CD4-positive, alpha-beta T cell treated with Interleukin-2 at 100 ng/mL for 4 hours (primary cell): ENCODE measurements around the gene SYPL1.

ENCODE experiments used
- DNase-seq: peaks from one replicate; pipeline ENCODE4 v3.0.0-alpha.2; 2020; ENCODE audit warnings: low spot score

SYPL1 gene

DNA sequence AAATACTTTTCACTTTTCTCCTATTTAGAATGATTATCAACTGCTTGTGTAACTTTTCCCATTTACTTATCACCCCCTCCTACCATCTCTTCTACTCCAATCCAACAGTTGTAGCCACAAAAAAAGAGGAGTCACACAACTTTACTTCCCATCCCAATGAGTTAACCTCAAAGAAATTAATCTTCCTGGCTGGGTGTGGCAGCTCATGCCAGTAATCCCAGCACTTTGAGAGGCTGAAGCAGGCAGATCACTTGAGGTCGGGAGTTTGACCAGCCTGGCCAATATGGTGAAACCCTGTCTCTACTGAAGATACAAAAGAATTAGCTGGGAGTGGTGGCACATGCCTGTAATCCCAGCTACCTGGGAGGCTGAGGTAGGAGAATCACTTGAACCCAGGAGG, 19.9 kb downstream of the SYPL1 start:
- DNase-seq: no peak

DNA sequence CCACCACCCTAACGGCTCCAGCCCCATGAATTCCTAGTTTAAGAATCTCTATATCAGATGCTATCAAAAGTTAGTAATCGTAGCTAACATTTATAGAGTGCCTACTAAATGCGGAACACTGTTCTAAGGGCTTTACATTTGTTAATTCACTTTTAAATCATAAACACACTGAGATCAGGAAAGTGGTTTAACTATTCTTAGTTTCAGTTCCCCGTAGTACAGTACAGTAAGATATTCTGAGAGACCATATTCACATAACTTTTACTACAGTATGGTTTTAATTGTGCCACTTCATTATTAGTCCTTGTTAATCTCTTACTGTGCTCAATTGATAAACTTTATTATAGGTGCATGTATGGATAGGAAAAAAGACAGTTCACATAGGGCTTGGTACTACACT, 22.5 kb downstream of the SYPL1 start:
- DNase-seq: no peak

DNA sequence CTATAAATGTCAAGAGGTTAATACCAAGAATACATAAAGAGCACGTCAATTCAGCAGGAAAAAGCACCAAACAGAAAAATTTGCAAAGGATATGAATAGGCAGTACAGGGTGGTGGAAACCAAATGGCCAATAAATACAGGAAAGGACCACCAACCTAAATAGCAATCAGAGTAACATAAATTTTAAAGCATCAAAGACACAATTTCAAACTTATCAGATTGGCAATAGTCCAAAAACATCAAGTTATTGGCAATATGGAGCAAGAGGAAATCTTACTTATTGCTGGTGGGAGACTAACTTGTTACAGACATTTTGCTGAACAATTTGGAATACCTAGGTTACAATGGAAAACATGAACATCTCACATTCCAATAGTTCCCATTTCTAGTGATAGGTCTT, 24.1 kb downstream of the SYPL1 start:
- DNase-seq: no peak

GRCh38 chr7:106086062-106086461, 26.1 kb downstream of the SYPL1 start:
- no peak for DNase-seq

GRCh38 chr7:106085015-106085414, 27.1 kb downstream of the SYPL1 start:
- DNase-seq: no peak

GRCh38 chr7:106083717-106084116, 28.4 kb downstream of the SYPL1 start:
- no peak for DNase-seq

GRCh38 chr7:106082087-106082854, 29.8 kb downstream of the SYPL1 start:
- DNase-seq: no peak

DNA sequence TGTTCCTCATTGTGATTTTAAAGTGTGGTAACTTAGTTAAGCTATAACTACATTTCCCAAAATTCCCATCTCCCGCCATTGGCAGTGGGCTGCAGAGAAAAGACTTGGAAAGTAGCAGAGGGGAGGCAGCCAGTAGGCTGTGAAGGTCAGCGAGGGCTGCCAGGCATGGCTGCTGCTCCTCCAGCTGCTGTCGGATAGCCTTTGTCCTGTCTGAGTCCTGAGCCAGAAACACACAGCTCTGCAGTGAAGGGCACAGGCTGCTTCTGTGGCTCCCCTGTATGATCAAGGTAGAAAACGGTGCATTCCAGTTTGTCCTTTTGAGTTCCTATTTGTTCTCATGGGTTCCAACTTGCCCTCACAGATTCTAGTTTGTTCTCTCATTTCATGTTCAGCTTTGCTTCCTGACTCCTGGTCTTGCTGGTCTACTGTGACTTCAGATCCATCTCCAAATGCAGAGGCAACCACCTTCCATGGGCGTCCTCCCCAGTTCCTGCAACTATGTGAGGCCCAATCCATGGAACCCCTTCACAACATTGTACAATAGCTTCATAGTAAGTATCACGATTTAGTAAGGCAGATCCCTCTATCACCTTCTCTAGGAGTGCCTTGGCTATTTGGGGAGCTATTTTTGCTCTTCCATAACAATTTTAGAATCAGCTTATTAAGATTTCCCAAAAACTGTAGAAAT, 31.7 kb downstream of the SYPL1 start:
- DNase-seq: no peak

DNA sequence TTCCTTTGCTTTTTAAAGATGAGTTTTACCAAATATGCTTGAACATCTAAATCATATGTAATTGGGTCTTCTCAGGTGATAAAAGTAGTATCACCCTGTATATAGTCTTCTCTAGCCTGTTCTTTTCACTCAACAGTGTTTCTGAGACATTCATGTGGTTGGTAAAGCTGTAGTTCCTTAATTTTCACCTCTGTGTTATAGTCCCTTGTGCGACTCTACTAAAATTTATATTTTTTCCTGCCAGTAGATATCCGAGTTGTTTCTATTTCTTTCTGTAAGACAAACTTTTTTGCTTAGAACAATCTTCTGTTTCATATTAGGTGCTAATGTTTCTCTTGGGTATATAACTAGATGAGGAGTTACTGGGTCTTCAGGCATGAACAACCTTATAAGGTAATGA, 35.6 kb downstream of the SYPL1 start:
- no peak for DNase-seq

- no peak for DNase-seq
Measured at GRCh38 chr7:106075937-106076336, 36.2 kb downstream of the SYPL1 start.

- DNase-seq: no peak
Measured at GRCh38 chr7:106074257-106074656, 37.9 kb downstream of the SYPL1 start.

DNA sequence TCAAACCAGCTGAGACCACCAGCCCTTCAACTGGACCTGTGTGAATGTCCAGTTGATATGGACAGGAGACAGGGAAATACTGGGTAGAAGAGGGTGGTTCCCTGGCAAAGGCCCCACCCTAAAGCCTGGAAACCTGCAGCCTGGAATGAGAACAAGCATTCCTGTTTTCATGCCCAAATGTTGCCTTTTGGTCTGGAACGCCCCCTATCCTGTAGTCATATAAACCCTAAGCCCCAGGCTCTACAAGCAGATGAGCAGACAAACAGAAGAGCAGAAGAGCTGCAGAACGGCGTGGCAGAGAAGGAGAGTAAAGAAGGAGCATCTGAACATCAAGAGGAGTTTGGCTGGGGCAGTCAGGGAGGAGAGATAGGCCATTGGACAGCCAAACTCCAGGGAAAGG, 38.4 kb downstream of the SYPL1 start:
- DNase-seq: no peak

DNA sequence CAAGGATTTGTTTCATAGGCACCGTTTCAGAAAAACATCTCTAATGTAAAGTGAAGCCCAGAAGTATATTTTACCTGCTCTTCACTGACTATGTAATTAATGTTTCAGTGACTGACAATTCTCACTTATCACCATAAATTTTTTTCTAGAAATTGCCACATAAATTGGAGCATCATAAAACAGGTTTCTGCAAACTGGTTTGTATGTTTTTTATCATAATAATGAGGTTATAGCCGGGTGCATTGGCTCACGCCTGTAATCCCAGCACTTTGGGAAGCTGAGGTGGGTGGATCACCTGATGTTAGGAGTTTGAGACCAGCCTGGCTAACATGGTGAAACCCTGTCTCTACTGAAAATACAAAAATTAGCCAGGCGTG, 39.4 kb downstream of the SYPL1 start:
- DNase-seq: no peak

- no peak for DNase-seq
Measured at GRCh38 chr7:106071999-106072714, 40.0 kb downstream of the SYPL1 start.

DNA sequence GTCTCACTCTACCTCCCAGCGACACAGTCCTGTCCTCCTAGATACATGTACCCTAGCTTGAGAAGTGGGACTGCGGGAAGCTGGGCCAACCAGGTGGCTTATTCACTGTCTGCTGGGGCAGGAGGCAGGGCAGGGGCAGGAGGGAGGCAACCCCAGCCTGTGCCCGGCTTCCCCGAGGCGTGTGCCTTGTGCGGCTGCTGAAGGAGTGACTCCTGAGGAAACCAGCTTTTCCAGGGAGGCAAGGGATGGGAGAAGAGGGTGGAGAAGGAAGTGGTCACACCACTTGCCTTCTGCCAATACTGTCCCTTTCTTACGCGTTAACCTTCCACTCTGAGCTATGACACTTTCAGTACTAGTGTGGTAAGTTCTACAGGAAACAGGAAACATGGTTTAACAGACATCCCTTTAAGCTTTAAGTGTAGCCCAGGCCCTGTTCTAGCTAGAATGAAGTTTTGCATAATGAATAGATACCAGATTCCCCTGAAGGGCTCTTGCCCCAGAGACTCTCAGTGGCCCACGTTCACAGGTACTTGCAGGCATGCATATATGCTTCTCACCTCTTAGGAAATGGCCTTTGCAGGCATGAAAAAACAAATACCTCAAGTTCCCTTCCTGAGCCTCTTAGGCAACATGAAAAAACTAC, 40.6 kb downstream of the SYPL1 start:
- DNase-seq: peak; percentile 65

DNA sequence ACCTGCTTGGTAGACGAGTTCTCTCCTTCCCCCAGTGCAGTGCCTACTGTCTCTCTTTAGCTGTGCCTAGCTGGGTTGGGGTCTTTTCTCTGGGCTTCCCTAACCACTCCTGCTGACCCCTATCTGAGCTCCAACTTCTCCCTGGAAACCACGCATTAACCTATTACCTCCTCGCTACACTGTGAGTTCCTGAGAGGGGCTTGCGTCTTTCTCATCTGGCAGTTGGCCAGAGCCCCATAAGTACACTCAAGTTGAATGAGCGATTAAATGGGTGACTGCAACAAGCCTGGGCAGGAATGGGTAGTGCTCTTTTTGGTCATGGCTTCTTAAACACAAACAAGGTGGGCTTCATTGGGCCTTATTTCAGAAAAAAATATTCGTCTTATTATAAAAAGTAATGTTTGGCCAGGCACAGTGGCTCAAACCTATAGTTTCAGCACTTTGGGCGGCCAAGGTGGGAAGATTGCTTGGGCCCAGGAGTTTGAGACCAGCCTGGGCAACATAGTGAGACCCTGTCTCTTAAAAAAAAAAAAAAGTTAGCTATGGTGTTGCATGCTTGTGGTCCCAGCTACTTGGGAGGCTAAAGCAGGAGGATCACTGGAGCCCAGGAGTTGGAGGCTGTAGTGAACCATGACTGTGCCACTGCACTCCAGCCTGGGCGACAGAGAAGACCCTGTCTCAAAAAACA, 41.4 kb downstream of the SYPL1 start:
- DNase-seq: no peak

GRCh38 chr7:106070201-106070551, 41.9 kb downstream of the SYPL1 start:
- DNase-seq: no peak

DNA sequence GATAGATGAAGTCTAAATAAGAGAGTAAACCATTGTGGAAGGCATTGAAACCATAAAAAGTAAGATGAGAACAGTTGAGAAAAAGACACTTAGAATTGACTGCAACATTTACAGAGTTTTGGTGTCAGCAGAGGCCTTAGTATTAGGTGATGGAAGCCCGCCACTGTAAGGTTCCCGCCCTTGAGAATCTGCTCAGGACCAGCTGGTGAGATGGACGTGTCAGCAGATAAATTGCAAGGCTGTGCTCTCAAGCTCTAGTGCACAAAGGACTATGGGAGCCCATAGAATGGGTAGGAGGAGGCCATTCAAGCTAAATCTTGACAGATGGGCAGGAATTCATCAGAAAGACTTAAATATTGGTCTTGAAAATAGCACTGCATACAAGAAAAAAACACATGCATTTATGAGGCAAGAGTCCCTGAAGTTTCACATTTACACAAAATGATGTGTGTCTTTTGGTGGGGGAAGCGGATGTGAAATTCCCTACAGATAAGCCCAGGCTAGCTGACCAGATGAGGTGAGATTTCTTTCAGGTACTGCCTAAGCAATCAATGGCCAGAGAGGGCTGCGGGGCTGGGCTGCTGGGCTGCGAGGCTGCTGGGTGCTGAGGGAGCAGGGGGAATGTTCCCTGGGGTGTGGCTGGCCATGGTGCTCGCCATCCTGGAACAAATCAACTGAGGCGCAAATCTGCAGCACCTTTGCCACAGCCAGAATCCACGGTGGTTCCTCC, 42.5 kb downstream of the SYPL1 start:
- no peak for DNase-seq

- DNase-seq: no peak
Measured at GRCh38 chr7:106068986-106069385, 43.1 kb downstream of the SYPL1 start.

DNA sequence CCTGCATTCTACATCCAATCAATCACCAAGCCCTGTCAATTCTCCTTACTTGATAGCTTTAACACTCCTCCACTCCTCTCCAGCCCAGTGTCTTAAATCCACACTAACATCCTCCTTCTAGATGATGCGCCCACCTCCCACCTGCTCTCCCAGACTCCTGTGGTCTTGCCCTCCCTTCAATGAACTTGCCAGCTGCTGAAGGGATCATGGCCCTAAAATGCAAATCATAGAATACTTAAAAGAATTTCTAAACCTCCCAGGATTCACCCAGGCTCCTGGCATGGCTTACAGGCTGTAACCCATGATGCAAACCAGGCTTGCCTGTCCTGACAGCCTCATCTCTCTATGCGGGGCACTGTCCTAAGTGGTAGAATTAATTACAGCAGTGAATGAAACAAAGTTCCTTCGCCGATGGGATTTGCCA, 43.6 kb downstream of the SYPL1 start:
- DNase-seq: no peak

DNA sequence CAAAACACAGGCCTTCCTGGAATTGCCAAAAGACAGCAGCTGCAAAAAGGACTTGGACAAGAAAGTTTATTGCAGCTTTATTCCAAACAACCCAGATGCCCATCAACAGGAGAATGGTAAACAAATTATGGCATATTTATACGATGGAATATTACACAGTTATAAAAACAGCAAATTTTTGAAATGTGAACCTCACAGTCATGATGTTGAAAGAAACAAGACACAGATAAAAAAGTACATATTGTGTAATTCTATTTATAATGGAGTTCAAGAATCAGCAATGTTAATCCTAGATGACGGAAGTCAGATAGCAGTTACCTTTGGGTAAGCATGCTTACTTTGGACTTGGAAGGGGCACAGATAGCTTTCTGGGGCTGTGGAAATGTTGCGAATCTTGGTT, 44.4 kb downstream of the SYPL1 start:
- DNase-seq: no peak
